ENCODE results near the gene MIPOL1.
"Not testable (repeated sequence)": the region's sequence is repeated elsewhere in the genome, so short reads cannot be mapped to it uniquely, and the experiment has no call there.

The MIPOL1 gene

GRCh38 chr14:37187840-37188577, 9.7 kb upstream of the MIPOL1 start:
- DNase-seq = not testable (repeated sequence)

GRCh38 chr14:37189733-37190132, 8.0 kb upstream of the MIPOL1 start:
- not testable (repeated sequence) for DNase-seq

- no peak for DNase-seq
Measured at GRCh38 chr14:37194698-37195097, 3.0 kb upstream of the MIPOL1 start.

GRCh38 chr14:37195327-37195726, 2.4 kb upstream of the MIPOL1 start:
- DNase-seq = no peak

GRCh38 chr14:37196604-37197420, 925 bp upstream of the MIPOL1 start:
- no peak for DNase-seq

- DNase-seq = no peak
Measured at GRCh38 chr14:37198273-37198598, 499 bp downstream of the MIPOL1 start.

GRCh38 chr14:37198907-37199306, 1.2 kb downstream of the MIPOL1 start:
- DNase-seq = no peak

GRCh38 chr14:37201724-37202123, 4.0 kb downstream of the MIPOL1 start:
- DNase-seq = no peak

- no peak for DNase-seq
Measured at GRCh38 chr14:37202265-37202664, 4.5 kb downstream of the MIPOL1 start.

- no peak for DNase-seq
Measured at GRCh38 chr14:37202812-37203211, 5.1 kb downstream of the MIPOL1 start.

GRCh38 chr14:37203423-37203822, 5.7 kb downstream of the MIPOL1 start:
- no peak for DNase-seq

GRCh38 chr14:37205623-37206605, 8.2 kb downstream of the MIPOL1 start:
- not testable (repeated sequence) for DNase-seq

- not testable (repeated sequence) for DNase-seq
Measured at GRCh38 chr14:37209617-37210016, 11.9 kb downstream of the MIPOL1 start.

GRCh38 chr14:37210448-37210847, 12.7 kb downstream of the MIPOL1 start:
- no peak for DNase-seq

GRCh38 chr14:37213016-37213415, 15.3 kb downstream of the MIPOL1 start:
- no peak for DNase-seq

- no peak for DNase-seq
Measured at GRCh38 chr14:37215345-37215744, 17.6 kb downstream of the MIPOL1 start.

GRCh38 chr14:37221073-37221472, 23.3 kb downstream of the MIPOL1 start:
- no peak for DNase-seq

GRCh38 chr14:37223947-37224474, 26.3 kb downstream of the MIPOL1 start:
- no peak for DNase-seq

GRCh38 chr14:37225668-37226067, 27.9 kb downstream of the MIPOL1 start:
- DNase-seq = not testable (repeated sequence)

- no peak for DNase-seq
Measured at GRCh38 chr14:37230551-37231194, 32.9 kb downstream of the MIPOL1 start.

GRCh38 chr14:37232907-37233481, 35.3 kb downstream of the MIPOL1 start:
- no peak for DNase-seq

- DNase-seq = no peak
Measured at GRCh38 chr14:37234222-37234621, 36.5 kb downstream of the MIPOL1 start.
